H54 (cell line): ENCODE results near the gene ACBD6.
A peak's percentile ranks its signal among the peaks of the same experiment; 100 is the strongest.

Experiments used
- DNase-seq: peaks from one replicate; pipeline ENCODE4 v3.0.0; 2011; ENCODE audit warnings: low spot score, mixed read lengths; ENCODE audit not compliant: insufficient read length
- FAIRE-seq: peaks from 3 replicates; lab custom pipeline; 2011; peaks lifted over from hg19 to GRCh38; lab: Jason Lieb, UNC
- POLR2A ChIP-seq: IDR thresholded peaks from 2 replicates; pipeline ENCODE4 v1.6.1; 2011; ENCODE audit warnings: low read depth, mild to moderate bottlenecking, low read length

ACBD6 gene

DNA sequence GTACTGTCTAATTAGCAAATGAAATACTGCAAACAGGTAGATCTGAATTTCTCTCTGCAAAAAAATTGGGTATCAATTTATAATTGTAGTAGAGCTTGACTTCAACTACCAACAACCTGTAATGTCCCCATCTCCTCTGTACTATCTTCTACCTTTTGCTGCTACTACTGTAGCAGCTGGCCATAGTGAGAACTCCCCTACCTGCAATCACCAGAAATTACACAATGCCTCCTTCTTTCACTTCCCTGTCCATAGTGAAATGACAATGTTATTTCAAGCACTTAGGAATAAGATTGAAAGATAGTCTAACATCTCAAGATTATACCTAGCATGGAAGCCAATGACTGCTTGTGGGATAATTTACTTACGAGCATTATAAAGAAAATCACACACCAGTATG is 100.4 kb downstream of the ACBD6 start:
- no peak for TF ChIP-seq POLR2A
- no peak for FAIRE-seq
- DNase-seq = no peak

DNA sequence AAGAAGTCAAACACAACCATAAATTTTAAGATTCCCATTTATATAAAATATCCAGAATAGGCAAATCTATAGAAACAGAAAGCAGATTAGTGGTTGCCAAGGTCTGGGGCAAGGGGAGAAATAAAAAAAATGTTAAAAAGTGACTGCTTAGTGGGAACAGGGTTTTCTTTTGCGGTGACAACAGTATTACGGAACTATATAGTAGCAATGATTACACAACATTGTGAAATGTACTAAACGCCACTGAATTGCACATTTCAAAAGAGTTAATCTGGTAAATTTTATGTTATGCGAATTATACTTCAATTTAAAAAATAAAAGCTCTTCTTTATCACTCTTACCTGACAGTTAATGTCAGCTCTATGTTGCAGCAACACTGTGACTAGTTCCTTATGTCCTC is 105.2 kb downstream of the ACBD6 start:
- FAIRE-seq = no peak
- TF ChIP-seq POLR2A = no peak
- no peak for DNase-seq

DNA sequence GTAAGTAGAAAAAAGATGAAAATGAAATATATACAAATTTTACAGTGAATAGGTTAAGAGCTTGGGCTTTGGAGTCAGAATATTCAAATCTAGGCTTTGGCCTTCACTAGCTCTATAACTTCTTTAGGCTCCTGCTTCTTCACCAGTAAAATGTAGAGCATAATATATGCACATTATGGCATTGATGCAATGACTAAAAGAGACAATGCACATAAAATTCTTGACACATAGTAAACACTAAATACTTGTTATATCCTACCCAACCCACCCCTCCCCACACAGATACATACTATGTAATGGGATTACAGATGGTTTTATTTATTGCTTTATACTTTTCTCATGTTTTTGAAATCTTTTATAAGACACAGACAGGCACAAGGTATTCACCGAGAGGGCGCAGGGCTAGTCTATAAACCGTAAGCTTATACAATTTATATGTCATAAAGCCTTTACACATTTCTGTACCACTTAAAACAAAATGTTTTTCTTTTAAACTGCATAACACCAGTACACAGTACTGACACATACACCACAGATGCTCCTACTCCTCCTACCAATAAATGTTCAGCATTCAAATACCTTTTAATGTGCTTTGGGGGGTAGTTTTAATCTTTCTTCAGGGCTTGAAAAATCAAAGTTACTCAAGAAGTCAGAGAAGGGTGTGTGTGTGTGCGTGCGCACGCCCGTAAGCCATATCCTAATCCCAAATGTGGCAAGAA is 109.8 kb downstream of the ACBD6 start:
- TF ChIP-seq POLR2A = no peak
- FAIRE-seq = no peak
- no peak for DNase-seq

DNA sequence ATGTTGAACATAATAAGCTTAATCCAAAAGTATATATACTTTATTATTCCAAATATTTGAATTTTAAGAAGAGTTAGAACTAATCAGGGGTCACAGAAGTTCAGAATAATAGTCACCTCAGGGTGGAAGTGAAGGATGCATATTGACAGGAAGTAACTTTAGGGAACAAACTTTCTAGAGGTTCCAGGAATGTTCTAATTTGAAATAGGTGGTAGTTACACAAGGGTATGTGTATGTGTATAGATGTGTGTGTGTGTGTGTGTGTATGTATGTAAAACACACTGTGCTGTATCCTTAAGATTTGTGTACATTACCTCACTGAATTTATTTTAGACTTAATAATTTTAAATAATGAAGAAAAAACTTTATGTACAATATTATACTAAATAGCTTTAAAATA is 110.4 kb downstream of the ACBD6 start:
- TF ChIP-seq POLR2A = no peak
- DNase-seq = no peak
- FAIRE-seq = no peak

DNA sequence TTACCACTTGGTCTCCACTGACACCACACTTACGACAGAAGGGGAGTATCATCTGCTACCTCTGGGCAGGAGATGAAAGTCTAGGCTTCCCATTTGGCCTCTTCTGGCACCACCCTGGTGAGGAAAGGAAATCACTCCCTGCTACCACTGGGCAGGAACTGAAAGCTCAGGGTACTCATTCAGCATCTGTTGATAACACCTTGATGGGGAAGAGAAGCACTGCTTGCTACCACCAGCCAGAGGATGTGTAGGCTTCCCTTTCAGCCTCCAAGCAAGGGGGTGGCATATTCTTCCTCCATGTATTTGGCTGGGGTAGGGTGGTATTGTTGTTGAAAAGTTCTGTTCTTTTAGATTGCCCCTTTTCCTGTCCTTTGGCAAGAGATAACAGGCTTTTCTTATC is 115.0 kb downstream of the ACBD6 start:
- TF ChIP-seq POLR2A = no peak
- no peak for DNase-seq
- FAIRE-seq = no peak

DNA sequence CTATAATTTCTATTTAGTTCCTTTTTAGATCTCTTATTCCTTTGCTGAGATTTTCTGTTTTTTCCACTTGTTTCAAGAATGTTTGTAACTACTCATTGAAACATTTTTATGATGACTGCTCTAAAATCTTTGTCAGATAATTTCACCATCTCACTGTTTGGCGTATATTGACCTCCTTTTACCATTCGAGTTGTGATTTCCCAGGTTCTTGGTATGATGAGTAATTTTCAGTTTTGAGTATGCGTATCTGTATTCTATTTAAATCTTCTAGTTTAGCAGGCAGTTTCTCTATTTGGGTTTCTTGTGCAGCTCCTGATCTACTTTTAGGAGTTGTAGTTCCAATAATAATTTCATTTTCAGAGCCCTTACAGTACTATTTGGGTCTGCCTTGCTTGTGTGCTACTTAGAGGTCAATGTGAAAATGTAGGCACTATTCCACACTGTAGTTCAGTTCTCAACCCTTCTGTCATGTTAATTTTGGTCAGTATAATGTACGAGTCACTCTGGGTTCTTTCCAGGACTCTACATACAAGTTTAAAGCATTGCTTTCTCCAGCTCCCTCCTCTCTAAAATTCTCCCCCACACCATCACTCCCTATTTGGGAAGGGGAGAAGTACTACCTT is 115.5 kb downstream of the ACBD6 start:
- FAIRE-seq (no peak), DNase-seq (no peak)
- no peak for TF ChIP-seq POLR2A

DNA sequence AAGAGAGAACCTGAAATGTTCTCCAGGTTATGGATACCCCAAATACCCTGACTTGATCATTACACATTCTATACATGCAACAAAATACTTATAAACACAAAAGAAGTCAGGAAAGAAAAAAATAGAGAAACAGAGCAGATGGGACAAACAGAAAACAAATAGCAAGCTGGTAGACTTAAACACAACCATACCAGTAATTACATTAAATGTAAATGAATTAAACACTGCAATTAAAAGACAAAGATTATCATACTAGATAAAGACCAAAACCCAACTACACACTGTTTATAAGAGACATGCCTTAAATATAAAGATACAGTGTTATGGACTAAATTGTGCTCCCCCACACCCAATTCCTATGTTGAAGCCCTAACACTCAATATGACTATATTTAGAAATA is 117.2 kb downstream of the ACBD6 start:
- no peak for TF ChIP-seq POLR2A
- no peak for DNase-seq
- FAIRE-seq = no peak

DNA sequence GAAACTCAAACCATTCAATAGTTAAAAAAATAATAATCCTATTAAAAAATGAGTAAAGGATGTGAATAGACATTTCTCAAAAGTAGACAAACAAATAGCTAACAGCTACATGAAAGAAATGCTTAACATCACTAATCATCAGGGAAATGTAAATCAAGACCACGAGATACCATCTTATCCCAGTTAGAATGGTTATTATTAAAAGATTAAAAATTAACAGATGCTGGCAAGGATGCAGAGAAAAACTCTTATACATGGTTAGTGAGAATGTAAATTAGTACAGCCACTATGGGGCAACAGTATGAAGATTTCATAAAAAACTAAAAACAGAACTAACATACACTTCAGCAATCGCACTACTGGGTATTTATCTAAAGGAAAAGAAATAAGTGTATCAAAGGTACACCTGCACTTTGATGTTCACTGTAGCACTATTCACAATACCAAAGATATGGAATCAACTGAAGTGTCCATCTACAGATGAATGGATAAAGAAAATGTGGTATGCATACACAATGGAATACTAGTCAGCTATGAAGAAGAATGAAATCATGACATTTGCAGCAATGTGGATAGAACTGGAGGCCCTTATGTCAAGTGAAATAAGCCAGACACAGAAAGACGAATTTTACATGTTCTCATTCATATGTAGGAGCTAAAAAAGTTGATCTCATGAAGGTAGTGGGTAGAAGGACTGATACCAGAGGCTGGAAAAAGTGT is 117.9 kb downstream of the ACBD6 start:
- no peak for DNase-seq
- no peak for TF ChIP-seq POLR2A
- FAIRE-seq = peak; percentile 57

DNA sequence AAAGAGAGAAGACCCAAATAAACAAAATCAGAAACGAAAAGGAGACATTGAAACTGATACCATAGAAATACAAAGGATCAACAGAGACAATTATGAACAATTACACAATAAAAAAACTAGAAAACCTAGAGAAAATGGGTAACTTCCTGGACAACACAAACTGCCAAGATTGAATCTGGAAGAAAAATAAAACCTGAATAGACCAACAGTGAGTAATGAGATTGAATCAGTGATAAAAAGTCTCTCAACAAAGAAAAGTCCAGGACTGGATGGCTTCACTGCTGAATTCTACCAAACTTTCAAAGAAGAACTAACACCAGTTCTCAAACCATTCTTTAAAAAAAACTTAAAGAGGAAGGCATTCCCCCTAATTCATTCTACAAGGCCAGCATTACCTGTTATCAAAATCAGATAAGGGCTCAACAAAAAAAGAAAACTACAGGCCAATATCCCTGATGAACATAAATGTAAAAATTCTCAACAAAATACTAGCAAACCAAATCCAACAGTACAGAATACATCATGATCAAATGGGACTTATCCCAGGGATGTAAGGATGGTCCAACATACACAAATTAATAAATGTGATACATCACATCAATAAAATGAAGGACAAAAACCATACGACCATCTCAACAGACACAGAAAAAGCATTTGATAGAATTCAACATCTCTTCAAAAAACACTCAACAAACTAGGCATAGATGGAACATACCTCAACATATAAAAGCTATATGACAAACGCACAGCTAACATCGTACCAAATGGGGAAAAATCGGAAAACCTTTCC is 119.9 kb downstream of the ACBD6 start:
- peak; percentile 55 for FAIRE-seq
- no peak for TF ChIP-seq POLR2A

DNA sequence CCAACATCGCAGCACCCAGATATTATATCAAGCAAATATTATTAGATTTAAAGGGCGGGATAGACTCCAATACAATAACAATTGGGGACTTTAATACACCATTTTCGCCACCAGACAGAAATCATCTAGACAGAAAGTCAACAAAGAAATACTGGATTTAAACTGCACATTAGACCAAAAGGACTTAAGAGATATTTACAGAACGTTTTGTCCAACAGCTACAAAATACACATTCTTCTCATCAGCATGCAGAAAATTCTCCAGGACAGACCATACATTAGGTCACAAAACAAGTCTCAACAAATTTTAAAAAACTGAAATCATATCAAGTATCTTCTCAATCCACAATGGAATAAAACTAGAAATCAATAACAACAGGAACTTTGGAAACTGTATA is 121.2 kb downstream of the ACBD6 start:
- FAIRE-seq (peak; percentile 20), DNase-seq (no peak)
- TF ChIP-seq POLR2A = no peak

More for the DNA sequence above, 119.9 kb downstream of the ACBD6 start:
- no peak for DNase-seq

DNA sequence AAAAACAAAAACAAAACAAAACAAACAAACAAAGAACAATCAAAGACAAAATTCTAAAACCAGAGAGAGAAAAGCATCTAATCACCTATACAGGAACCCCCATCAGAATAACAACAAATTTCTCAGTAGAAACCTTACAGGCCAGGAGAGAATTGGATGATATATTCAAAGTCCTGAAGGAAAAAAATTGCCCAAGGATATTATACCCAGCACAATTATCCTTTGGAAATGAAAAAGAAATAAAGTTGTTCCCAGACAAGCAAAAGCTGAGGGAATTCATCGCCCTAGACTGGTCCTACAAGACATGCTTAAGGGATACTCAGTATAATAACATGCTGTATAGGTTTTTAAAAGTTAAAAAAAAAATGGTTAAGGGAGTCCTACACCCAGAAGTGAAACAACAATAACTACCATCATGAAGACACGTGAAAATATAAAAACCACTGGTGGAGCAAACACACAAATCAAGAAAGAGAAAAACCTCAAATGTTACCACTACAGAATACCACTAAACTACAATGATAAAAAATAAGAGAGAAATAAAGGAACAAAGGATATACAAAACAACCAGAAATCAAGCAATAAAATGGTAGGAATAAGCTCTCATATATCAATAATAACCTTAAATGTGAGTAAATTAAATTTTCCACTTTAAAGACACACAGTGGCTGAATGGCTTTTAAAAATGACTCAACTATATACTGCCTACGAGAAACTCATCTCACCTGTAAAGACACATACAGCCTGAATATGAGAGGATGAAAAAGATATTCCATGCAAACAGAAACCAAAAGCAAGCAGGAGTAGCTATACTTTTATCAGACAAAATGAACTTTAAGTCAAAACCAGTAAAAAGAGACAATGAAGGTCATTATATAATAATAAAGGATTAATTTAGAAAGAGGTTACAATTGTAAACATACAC is 121.9 kb downstream of the ACBD6 start:
- no peak for DNase-seq
- no peak for FAIRE-seq
- no peak for TF ChIP-seq POLR2A

DNA sequence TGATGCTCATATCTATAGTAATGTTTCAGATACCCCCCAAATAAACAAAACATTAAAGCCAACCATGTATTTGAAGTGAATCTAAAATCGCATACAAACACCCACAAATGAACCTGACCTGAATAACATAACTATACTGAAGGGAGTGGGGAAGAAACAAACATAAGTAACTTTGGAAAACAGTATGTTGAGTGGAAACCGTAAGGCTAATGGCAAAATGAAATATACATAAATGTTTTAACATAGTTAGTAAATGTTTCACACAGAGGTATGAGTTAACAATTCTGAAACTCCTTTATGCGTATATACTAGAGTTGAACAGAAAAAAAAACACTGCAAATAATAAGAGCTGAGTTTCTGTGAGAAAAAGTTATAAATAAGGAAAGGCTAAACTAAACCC is 125.6 kb downstream of the ACBD6 start:
- FAIRE-seq = no peak

DNA sequence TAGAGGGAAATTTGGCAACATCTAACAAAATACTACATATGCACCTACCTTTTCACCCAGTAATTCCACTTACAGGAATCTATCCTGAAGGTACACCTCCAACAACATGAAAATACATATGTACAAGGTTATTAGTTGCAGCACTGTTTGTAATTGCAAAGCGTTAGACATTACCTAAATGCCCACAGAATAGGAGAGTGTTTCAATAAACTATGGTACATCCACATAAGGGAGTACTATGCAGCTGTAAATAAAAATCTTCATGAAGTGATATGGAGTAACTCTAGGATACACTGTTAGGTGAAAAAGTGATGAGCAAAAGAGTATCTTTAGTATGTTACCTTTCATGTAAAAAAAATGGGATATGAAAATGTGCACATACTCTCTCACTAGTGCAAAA is 126.1 kb downstream of the ACBD6 start:
- DNase-seq (no peak), FAIRE-seq (no peak)
- no peak for TF ChIP-seq POLR2A

More for the DNA sequence above, 125.6 kb downstream of the ACBD6 start:
- no peak for DNase-seq
- TF ChIP-seq POLR2A = no peak
